HG03175 (cell line): Measurements from ENCODE around the gene ITGA11.

Experiments used
- ATAC-seq: cut with Tn5 transposase; IDR thresholded peaks from one replicate; pipeline ENCODE4 v1.9.1; 2021; ENCODE audit warnings: mild to moderate bottlenecking, moderate library complexity; ENCODE audit not compliant: unreplicated experiment

Gene ITGA11

GRCh38 chr15:68298882-68299381, 133.0 kb downstream of the ITGA11 start:
- peak; percentile 92 for ATAC-seq

DNA sequence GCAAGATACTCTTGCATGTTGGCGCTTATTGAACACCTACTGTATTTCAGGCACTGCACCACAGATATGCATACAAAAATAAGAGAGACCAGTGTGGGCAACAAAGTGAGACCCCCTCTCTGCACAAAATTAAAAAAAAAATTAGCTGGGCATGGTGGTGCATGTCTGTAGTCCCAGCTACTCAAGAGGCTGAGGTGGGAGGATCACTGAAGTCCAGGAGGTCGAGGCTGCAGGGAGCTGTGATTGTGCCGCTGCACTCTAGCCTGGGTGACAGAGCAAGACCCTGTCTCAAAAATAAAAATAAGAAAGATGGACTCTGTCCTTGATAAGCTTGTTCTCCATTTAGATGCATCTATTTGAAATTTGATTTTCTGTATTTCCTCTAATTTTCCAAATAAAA, 133.6 kb downstream of the ITGA11 start:
- ATAC-seq = no peak

GRCh38 chr15:68295014-68295805, 136.8 kb downstream of the ITGA11 start:
- no peak for ATAC-seq

DNA sequence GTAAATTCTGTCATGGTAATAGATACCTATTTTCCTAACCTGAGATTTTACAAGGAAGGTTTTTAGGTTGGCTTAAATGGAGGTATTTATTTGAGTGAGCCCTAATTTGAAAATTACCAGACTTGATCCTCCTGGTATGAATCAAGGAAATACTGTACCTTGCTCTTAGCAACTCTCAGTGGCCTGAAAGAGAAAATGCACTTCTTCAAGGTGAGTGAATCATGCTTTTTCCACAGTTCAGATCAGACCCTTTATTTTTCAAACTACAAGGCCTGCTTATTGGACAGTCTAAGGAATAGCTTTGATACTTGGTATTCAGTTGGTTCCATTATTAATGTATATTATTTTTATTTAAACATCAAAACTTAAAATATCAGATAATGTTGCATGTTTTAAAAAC, 139.0 kb downstream of the ITGA11 start:
- ATAC-seq = no peak

GRCh38 chr15:68292157-68292781, 139.7 kb downstream of the ITGA11 start:
- no peak for ATAC-seq

DNA sequence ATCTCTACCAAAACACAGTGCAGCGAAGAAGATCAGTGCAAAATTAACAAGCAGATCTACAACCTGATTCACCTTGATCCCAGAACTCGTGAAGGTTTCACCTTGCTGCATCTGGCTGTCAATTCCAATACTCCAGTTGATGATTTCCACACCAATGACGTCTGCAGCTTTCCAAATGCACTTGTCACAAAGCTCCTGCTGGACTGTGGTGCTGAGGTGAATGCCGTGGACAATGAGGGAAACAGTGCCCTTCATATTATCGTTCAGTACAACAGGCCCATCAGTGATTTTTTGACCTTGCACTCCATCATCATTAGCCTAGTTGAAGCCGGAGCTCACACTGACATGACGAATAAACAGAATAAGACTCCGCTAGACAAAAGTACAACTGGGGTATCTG, 141.2 kb downstream of the ITGA11 start:
- no peak for ATAC-seq

GRCh38 chr15:68289621-68290352, 142.2 kb downstream of the ITGA11 start:
- no peak for ATAC-seq

DNA sequence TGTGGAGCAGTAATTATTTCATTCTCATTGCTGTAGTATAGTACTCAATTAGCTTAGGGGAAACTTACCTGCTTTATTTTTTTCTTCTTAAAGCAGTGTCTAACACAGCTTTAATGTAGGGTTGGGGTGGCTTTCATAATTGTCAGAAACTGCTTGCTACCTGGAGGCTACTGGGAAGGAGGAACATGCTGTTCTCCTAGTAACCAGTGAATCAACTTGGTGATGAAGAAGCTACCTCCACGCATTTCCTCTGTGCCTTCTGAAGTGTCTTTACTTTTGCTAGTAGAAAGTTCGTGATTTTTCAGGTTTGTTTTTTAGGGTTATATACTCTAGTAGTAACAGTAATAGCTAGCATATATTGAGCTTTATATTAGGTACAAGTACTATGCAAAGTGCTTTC, 142.9 kb downstream of the ITGA11 start:
- ATAC-seq = no peak

- ATAC-seq = no peak
Measured at GRCh38 chr15:68286256-68286655, 145.7 kb downstream of the ITGA11 start.

DNA sequence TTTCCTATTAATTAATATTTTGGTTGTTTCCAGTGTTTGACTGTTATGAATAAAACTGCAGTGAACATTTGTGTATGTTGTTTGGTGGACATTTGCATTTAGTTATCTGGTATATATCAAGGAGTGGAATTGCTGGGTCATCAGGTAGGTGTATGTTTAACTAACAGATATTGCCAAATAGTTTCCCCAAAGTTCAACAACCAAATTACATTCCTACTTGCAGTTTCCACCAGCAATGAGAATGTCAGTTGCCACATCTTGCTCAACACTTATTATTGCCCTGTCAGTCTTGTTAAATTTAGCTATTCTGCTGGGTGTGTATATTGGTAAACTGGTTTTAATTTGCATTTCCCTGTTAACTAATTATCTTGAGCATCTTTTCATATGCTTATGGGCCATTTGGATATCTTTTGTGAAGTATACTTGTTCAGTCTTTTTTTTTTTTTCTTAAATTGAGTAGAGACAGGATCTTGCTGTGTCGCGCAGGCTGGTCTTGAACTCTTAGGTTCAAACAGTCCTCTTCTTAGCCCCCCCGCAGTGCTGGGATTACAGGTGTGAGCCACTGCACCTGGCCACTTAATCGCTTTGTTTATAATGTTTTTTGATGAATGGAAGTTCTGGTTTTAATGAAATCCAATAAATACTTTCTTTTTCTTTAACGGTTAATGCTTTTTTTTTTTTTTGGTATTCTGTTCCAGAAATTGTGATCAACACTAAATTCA, 146.5 kb downstream of the ITGA11 start:
- no peak for ATAC-seq

DNA sequence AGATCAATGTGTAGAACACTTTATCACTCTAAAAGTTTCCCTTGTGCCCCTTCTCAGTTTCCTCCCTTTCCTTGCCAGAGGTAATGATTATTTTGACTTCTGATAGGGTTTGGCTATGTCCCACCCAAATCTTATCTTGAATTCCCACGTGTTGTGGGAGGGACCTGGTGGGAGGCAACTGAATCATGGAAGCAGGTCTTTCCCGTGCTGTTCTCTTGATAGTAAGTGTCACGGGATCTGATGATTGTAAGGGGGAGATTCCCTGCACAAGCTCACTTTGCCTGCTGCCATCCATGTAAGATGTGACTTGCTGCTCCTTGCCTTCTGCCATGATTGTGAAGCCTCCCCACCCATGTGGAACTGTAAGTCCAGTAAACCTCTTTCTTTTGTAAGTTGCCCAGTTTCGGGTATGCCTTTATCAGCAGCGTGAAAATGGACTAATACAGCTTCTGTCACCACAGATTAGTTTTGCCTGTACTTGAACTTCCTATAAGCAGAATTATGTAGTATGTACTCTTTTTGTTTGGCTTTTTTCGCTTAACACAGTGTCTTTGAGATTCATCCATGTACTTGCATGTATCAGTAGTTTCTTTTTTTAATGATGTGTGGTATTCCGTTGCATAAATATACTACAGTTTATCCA, 147.2 kb downstream of the ITGA11 start:
- no peak for ATAC-seq

- no peak for ATAC-seq
Measured at GRCh38 chr15:68283401-68283800, 148.6 kb downstream of the ITGA11 start.

GRCh38 chr15:68281008-68281407, 151.0 kb downstream of the ITGA11 start:
- no peak for ATAC-seq

- ATAC-seq = no peak
Measured at GRCh38 chr15:68279779-68280753, 151.9 kb downstream of the ITGA11 start.

DNA sequence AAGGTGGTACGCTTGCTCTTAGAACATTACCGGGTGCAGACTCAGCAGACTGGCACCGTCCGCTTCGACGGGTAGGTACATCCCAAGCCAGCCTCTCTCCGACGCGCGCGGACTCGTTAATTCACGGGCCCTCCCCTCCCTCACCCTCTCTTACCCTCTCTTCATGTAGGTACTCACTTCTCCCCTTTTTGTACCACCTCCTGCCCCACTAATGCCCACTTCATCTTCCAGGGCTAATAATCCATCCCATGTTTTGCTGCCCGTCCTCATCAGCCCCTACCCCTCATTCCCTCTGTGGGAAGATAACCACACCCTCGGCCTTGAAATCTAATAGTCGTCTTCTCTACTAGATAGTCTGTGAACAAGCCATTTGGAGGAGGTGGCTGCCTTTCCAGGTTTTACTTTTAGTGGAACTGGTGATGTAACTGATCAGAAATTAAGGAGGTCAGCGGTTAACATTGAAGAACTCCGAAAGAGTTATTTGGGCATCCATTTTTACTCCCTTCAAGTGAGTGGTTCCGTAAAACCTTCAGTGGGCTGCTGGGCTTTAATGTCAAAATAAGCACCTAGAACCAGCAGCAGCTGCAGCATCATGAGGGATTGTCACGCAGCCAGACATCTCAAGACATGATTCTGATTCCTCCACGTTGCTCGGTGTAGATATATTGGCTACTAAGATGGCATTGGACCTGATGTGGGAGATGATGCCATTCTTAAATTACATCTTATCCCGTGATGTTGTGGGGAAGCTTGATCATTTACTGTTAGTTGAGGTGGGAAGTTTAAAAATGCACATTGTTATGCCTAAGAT, 153.2 kb downstream of the ITGA11 start:
- no peak for ATAC-seq

DNA sequence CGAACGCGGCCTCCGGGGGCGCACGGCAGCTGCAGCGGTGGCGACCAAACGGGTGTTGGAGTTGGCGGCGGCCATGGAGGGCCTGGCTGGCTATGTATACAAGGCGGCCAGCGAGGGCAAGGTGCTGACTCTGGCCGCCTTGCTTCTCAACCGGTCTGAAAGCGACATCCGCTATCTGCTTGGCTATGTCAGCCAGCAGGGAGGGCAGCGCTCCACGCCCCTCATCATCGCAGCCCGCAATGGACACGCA, 153.7 kb downstream of the ITGA11 start:
- ATAC-seq = no peak

DNA sequence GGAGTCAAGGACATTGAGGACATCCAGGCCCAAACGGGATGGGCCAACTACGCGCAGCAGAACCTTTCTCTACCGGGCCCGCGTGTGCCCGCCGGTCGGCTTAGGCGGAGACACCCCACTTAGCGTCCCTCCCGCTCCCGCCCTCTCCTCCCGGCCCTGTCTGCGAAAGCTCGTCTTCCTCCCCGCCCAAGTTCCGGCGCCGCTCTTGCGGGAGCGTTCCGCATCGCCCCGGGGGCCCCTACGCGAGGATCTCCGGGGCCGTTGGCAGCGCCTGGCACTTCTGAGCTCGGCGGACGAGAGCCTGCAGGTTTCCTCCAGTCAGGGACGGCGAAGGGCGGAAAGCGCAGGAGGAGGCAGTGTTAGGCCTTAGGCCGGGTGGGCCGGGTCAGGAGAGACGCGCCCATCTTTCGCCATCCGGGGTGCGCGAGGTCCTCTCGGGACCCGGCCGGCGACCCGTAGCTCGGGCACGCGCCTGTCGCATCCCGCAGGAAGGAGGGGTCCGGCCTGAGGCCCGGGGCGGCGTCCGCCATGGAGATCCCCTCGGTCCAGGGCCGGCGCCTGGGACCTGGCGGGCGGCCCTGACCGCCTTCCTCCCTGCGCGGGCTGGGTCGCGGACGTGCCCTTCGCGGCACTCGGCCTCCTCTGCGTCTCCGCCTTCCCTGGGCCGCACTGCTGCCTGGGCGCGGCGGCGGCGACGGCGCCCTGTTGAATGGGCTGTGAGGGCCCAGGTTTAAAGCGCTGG, 154.2 kb downstream of the ITGA11 start, which contains the start of gene FEM1B:
Gene FEM1B (plus strand): TSS at position 143 of the 742 bp plus-strand sequence. CDS start 673 bp downstream, outside the sequence.
- peak; percentile 82 for ATAC-seq

DNA sequence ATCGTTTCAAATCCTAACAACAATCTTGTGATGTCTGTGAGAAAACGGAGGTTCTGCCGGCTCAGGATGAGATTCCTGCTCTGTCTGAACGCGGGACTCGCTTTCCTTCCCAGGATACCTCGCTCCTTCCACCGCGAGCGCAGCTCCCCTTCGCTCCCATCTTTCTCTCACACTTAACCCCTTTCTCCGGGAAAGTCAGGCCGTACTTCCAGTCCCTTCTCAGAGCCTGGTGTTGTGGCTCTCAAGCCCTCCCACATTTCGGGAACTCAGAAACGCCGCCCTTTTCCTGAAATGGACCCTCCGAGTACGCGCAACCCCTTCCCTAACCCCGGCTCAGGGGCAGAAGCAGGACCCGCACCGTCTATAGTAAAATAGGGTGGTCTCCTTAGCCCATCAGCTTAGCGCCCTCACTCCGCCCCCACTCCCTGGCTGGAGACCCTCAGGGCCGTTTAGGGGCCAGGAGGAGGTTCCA, 154.8 kb downstream of the ITGA11 start:
- no peak for ATAC-seq
